Measurements from ENCODE around the gene ZNF727. TPM values are rescaled to one million over a fixed set of nuclear protein-coding genes. Genes with fewer than 3 reads are reported as not detected.
A peak's percentile ranks its signal among the peaks of the same experiment; 100 is the strongest.
"Not testable (repeated sequence)": the region's sequence is repeated elsewhere in the genome, so short reads cannot be mapped to it uniquely, and the experiment has no call there.

The ZNF727 gene
- total RNA-seq = 1 to 10 TPM in 2 of 4 donors, under 1 TPM in 2; 0.22 to 2.5 (median 1.2) TPM

DNA sequence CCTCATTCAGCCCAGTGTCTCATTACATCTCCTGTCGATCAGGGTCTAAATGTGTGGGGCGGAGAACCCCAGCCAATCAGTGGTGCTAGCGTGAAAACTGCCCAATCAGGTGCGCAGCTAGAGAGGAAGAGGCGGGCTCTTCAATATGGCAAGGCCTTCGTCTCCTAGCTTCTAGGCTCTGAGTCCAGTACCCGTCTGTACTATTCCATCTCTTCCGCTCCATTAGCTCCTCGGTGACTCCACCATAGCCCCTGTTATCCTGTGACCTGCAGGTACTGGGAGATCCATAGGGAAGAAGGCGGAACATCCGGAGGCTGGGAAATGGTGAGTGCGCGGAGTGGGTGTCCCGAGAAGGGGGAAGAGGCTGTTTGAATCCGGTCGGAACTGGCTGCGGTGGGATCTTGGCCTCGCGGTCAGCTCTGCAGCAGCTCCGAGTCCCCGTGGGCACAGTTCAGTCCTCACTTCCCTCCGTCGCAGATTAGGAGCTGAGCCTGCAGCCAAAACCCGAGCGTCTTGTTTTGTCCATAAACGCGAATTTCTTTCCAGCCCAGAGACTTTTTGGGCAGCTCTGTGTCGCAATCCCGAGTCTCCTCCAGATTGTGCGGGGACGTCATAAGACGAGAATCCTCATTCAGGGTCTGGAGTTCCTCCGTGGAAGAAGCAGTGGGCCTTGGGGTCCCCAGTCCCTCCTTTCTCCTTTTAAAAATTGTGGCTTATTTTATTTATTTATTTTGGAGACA, at the start of gene ZNF727:
Gene ZNF727, plus strand, starts transcription at position 134 of the 740 bp plus-strand sequence. Its CDS starts 188 bp downstream, at position 322.
- H3K4me1 ChIP-seq = no peaks in the 10 kb centered on the region
- TF ChIP-seq POLR2A (IDR thresholded peaks at IDR 0.05) = no peak
- TF ChIP-seq, protein P1, sequence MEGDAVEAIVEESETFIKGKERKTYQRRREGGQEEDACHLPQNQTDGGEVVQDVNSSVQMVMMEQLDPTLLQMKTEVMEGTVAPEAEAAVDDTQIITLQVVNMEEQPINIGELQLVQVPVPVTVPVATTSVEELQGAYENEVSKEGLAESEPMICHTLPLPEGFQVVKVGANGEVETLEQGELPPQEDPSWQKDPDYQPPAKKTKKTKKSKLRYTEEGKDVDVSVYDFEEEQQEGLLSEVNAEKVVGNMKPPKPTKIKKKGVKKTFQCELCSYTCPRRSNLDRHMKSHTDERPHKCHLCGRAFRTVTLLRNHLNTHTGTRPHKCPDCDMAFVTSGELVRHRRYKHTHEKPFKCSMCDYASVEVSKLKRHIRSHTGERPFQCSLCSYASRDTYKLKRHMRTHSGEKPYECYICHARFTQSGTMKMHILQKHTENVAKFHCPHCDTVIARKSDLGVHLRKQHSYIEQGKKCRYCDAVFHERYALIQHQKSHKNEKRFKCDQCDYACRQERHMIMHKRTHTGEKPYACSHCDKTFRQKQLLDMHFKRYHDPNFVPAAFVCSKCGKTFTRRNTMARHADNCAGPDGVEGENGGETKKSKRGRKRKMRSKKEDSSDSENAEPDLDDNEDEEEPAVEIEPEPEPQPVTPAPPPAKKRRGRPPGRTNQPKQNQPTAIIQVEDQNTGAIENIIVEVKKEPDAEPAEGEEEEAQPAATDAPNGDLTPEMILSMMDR (IDR thresholded peaks at IDR 0.05) = no peak
- WGBS, 2 donors = 21 to 35% methylated on average over 16 to 25 of the region's 33 CpGs
- H3K9me3 ChIP-seq = peaks cover 0 to 21% (median 6%) of the 10 kb centered on the region in 3 donors
- DNase-seq = no peak
- peak within 1 kb of the TSS; percentile 20 to 59 (median 54) for H3K4me3 ChIP-seq
- H3K27me3 ChIP-seq = no peaks in the 10 kb centered on the region
- intact Hi-C loops (cut with DNase I) = no loop called here
- H3K36me3 ChIP-seq = no peaks in the 10 kb centered on the region
- H3K27ac ChIP-seq = peak within 1 kb of the TSS; percentile 44 to 84 (median 62)

DNA sequence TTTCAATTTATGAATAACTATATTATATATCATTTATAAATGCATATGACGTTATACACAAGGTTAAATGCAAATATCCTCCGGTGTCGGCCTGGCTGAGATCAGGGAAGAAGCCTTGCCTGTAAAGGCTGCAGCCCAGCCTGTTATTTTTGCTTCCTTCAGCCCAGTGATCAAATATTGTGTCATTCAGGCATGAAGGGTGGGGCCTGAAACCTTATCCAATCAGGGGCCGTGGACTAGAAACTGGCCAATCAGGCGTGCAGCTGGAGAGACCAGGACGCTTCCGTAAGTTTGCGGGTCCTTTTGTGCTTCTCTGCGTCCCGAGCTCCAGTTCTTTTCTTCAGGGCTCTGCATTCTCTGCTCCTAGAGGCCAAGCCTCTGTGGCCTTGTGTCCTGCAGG, 46.7 kb upstream of the ZNF727 start, which contains the start of gene ZNF722:
Gene ZNF722, plus strand, starts transcription at position 301 of the 400 bp plus-strand sequence. CDS start 113 bp downstream, outside the sequence.
- H3K4me3 ChIP-seq = no peak within 1 kb of the TSS
- 82 to 94% methylated on average over 6 to 10 of the region's 10 CpGs for WGBS, 2 donors
- no peaks in the 10 kb centered on the region for H3K36me3 ChIP-seq
- no peaks in the 10 kb centered on the region for H3K27me3 ChIP-seq
- H3K9me3 ChIP-seq = peaks cover 0 to 51% (median 20%) of the 10 kb centered on the region in 3 donors
- no peak for DNase-seq
- H3K4me1 ChIP-seq = no peaks in the 10 kb centered on the region
- TF ChIP-seq POLR2A (IDR thresholded peaks at IDR 0.05) = no peak
- TF ChIP-seq, protein P1 (IDR thresholded peaks at IDR 0.05) = no peak
- H3K27ac ChIP-seq = no peak within 1 kb of the TSS
- intact Hi-C loops (cut with DNase I) = no loop called here

DNA sequence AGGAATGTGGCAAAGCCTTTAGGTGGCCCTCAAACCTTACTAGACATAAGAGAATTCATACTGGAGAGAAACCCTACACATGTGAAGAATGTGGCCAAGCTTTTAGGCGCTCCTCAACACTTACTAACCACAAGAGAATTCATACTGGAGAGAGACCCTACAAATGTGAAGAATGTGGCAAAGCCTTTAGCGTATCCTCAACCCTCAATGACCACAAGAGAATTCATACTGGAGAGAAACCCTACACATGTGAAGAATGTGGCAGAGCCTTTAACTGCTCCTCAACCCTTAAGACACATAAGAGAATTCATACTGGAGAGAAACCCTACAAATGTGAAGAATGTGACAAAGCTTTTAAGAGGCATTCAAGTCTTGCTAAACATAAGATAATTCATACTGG, 29.7 kb upstream of the ZNF727 start:
- DNase-seq; H3K4me1 ChIP-seq; H3K4me3 ChIP-seq; H3K27ac ChIP-seq; H3K36me3 ChIP-seq; intact Hi-C loops (cut with DNase I); H3K27me3 ChIP-seq: not testable (repeated sequence)
- peaks cover 0 to 65% (median 42%) of the 10 kb centered on the region in 3 donors for H3K9me3 ChIP-seq
- 66 to 73% methylated on average over 2 of the region's 2 CpGs for WGBS, 2 donors

DNA sequence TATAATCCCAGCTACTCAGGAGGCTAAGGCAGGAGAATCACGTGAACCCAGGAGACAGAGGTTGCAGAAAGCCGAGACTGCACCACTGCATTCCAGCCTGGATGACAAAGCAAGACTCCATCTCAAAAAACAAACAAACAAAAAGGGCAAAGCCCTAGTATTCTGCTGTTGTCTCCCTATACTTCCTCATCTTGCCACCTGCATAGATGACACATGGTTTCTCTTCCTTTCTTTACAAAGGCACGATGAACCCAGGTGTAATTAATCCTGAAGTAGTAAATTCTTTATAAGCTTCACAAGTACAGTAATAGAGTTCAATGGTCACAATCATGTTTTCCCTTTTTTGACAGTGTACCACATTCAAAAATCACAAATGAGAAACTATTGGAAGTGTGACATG, 9.8 kb upstream of the ZNF727 start:
- no peak for DNase-seq
- H3K36me3 ChIP-seq = no peaks in the 10 kb centered on the region
- no peak overlapping the region for H3K27ac ChIP-seq
- intact Hi-C loops (cut with DNase I) = no loop called here
- H3K9me3 ChIP-seq = peaks cover 0 to 89% (median 37%) of the 10 kb centered on the region in 3 donors
- H3K27me3 ChIP-seq = peaks cover 0 to 5% (median 0%) of the 10 kb centered on the region in 4 donors
- H3K4me3 ChIP-seq = no peak overlapping the region
- no peaks in the 10 kb centered on the region for H3K4me1 ChIP-seq
- 65 to 87% methylated on average over 2 to 3 of the region's 3 CpGs for WGBS, 2 donors
- TF ChIP-seq, protein P1 (IDR thresholded peaks at IDR 0.05) = no peak
- TF ChIP-seq POLR2A (IDR thresholded peaks at IDR 0.05) = no peak

DNA sequence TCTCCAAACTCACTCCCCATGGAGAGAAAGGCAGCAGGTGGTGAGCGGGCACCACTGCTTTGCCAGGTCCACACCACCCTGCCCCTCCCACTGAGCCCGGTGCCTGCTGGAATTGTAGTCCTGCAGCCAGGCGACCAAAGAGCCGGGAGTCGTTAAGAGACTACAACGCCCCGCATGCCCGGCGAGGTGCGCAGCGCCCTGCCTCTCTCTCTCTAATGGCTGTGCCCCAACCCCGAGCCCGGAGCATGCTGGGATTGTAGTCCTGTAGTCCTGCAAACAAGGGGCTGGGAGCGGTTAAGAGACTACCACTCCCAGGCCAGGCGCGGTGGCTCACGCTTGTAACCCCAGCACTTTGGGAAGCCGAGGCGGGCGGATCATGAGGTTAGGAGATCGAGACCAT, 8.1 kb upstream of the ZNF727 start:
- no peak for TF ChIP-seq POLR2A (IDR thresholded peaks at IDR 0.05)
- TF ChIP-seq, protein P1 (IDR thresholded peaks at IDR 0.05) = no peak
- peaks cover 0 to 92% (median 30%) of the 10 kb centered on the region in 3 donors for H3K9me3 ChIP-seq
- WGBS, 2 donors = 17 to 50% methylated on average over 1 to 4 of the region's 21 CpGs

More for the DNA sequence above, 8.1 kb upstream of the ZNF727 start:
- H3K27ac ChIP-seq = no peak overlapping the region
- H3K4me1 ChIP-seq = no peaks in the 10 kb centered on the region
- intact Hi-C loops (cut with DNase I) = no loop called here
- DNase-seq = no peak
- no peak overlapping the region for H3K4me3 ChIP-seq
- H3K36me3 ChIP-seq = no peaks in the 10 kb centered on the region
- peaks cover 0 to 5% (median 0%) of the 10 kb centered on the region in 4 donors for H3K27me3 ChIP-seq

Measured in esophagus squamous epithelium (tissue), 5 donors.